HG03442 (cell line): ENCODE measurements around the gene ZBTB40.

ENCODE experiments used
- ATAC-seq: cut with Tn5 transposase; IDR thresholded peaks from one replicate; pipeline ENCODE4 v1.9.1; 2021; ENCODE audit warnings: mild to moderate bottlenecking, moderate library complexity; ENCODE audit not compliant: unreplicated experiment

ZBTB40 gene

GRCh38 chr1:22552021-22552420 lies 100.4 kb downstream of the ZBTB40 start:
- ATAC-seq, result no peak

GRCh38 chr1:22553104-22553880 lies 101.6 kb downstream of the ZBTB40 start:
- no peak for ATAC-seq

- no peak for ATAC-seq
These were observed 102.4 kb downstream of the ZBTB40 start for GRCh38 chr1:22553991-22554522.

GRCh38 chr1:22555371-22555656 lies 103.7 kb downstream of the ZBTB40 start:
- ATAC-seq, result no peak

- ATAC-seq, result no peak
These were observed 104.9 kb downstream of the ZBTB40 start for GRCh38 chr1:22556391-22557104.

GRCh38 chr1:22557341-22557950 lies 105.8 kb downstream of the ZBTB40 start:
- no peak for ATAC-seq

GRCh38 chr1:22562584-22563583 lies 111.2 kb downstream of the ZBTB40 start, which contains the start of gene EPHA8:
TSS of gene EPHA8 (plus strand) at chr1:22563489. CDS start at chr1:22563636, 147 bp downstream.
- ATAC-seq, result no peak

GRCh38 chr1:22563671-22564602 lies 112.3 kb downstream of the ZBTB40 start:
- ATAC-seq, result no peak

- ATAC-seq, result no peak
These were observed 114.5 kb downstream of the ZBTB40 start for GRCh38 chr1:22566161-22566560.

- ATAC-seq, result no peak
These were observed 115.5 kb downstream of the ZBTB40 start for GRCh38 chr1:22567197-22567596.

GRCh38 chr1:22567994-22568393 lies 116.3 kb downstream of the ZBTB40 start:
- no peak for ATAC-seq

GRCh38 chr1:22569269-22569668 lies 117.6 kb downstream of the ZBTB40 start:
- no peak for ATAC-seq

GRCh38 chr1:22570140-22570909 lies 118.7 kb downstream of the ZBTB40 start:
- no peak for ATAC-seq

- ATAC-seq, result no peak
These were observed 121.2 kb downstream of the ZBTB40 start for GRCh38 chr1:22572818-22573217.

- no peak for ATAC-seq
These were observed 121.6 kb downstream of the ZBTB40 start for GRCh38 chr1:22573237-22573636.

- ATAC-seq, result no peak
These were observed 124.0 kb downstream of the ZBTB40 start for GRCh38 chr1:22575532-22576149.

GRCh38 chr1:22576150-22576544 lies 124.5 kb downstream of the ZBTB40 start:
- ATAC-seq, result no peak

GRCh38 chr1:22576617-22577016 lies 125.0 kb downstream of the ZBTB40 start:
- ATAC-seq, result no peak
